GM23338 (cell line): ENCODE data around the gene TFAP2E. TPM values are rescaled to one million over a fixed set of nuclear protein-coding genes. Genes with fewer than 3 reads are reported as not detected.

Experiments used
- ATAC-seq: fragments of 200-7000 bp; cut with Tn5 transposase; 3 replicates; pipeline ENCODE4 v1.9.1; 2020
- DNase-seq: peaks from one replicate; pipeline ENCODE4 v3.0.0-alpha.2; 2015; ENCODE audit warnings: low spot score
- H2AFZ ChIP-seq: fragments of 200-600 bp; sonication (generic); 2 replicates; pipeline ENCODE4 v1.8.0; 2016; ENCODE audit warnings: antibody characterized with exemption, mild to moderate bottlenecking, moderate library complexity
- H3F3A ChIP-seq: fragments of 200-600 bp; sonication (generic); replicated peaks from 2 replicates; pipeline ENCODE4 v1.8.0; 2017; ENCODE audit warnings: antibody characterized with exemption, mixed run types, low read depth
- H3K27ac ChIP-seq: fragments of 200-600 bp; sonication (generic); 2 replicates; pipeline ENCODE4 v1.6.1; 2016; ENCODE audit warnings: low read depth
- H3K27me3 ChIP-seq: fragments of 200-600 bp; sonication (generic); 2 replicates; pipeline ENCODE4 v1.8.0; 2016; ENCODE audit warnings: mild to moderate bottlenecking, mixed run types, moderate library complexity; ENCODE audit not compliant: insufficient read depth
- H3K36me3 ChIP-seq: fragments of 200-600 bp; sonication (generic); 2 replicates; pipeline ENCODE4 v1.8.0; 2016; ENCODE audit warnings: mild to moderate bottlenecking; ENCODE audit not compliant: insufficient read depth
- H3K4me1 ChIP-seq: fragments of 200-600 bp; sonication (generic); 2 replicates; pipeline ENCODE4 v1.8.0; 2016; ENCODE audit warnings: mild to moderate bottlenecking, moderate library complexity; ENCODE audit not compliant: insufficient read depth
- H3K4me2 ChIP-seq: fragments of 200-600 bp; sonication (generic); 2 replicates; pipeline ENCODE4 v1.7.1; 2017; ENCODE audit warnings: mixed run types
- H3K4me3 ChIP-seq: fragments of 200-600 bp; sonication (generic); 2 replicates; pipeline ENCODE4 v1.6.1; 2016; ENCODE audit warnings: mixed run types
- H3K79me2 ChIP-seq: fragments of 200-600 bp; sonication (generic); replicated peaks from 2 replicates; pipeline ENCODE4 v1.8.0; 2017; ENCODE audit warnings: mild to moderate bottlenecking; ENCODE audit not compliant: insufficient read depth
- H3K9me2 ChIP-seq: fragments of 200-600 bp; sonication (generic); 2 replicates; pipeline ENCODE4 v1.8.0; 2017; ENCODE audit not compliant: insufficient read depth
- H4K20me1 ChIP-seq: fragments of 200-600 bp; sonication (generic); replicated peaks from 2 replicates; pipeline ENCODE4 v1.8.0; 2017; ENCODE audit warnings: mild to moderate bottlenecking; ENCODE audit not compliant: insufficient read depth
- H3K27ac Mint-ChIP-seq: 2 replicates; pipeline ENCODE4 v1.8.0; 2020; ENCODE audit warnings: inconsistent platforms, mild to moderate bottlenecking, moderate library complexity, mixed read lengths
- H3K27me3 Mint-ChIP-seq: 3 replicates; pipeline ENCODE4 v1.8.0; 2022; ENCODE audit warnings: low read depth, mild to moderate bottlenecking, moderate library complexity, mixed read lengths, inconsistent platforms; ENCODE audit not compliant: insufficient read depth, poor library complexity
- H3K36me3 Mint-ChIP-seq: 3 replicates; pipeline ENCODE4 v1.8.0; 2021; ENCODE audit warnings: low read depth, mild to moderate bottlenecking, inconsistent platforms, moderate library complexity, mixed read lengths
- H3K4me1 Mint-ChIP-seq: 3 replicates; pipeline ENCODE4 v1.8.0; 2020; ENCODE audit warnings: mild to moderate bottlenecking, inconsistent platforms, mixed read lengths
- H3K4me3 Mint-ChIP-seq: 3 replicates; pipeline ENCODE4 v1.8.0; 2021; ENCODE audit warnings: moderate library complexity, mild to moderate bottlenecking, inconsistent platforms, mixed read lengths
- H3K9me3 Mint-ChIP-seq: 3 replicates; pipeline ENCODE4 v1.8.0; 2020; ENCODE audit warnings: moderate library complexity, mild to moderate bottlenecking, inconsistent platforms, mixed read lengths
- CREB1 ChIP-seq: fragments of 250-450 bp; sonication (Bioruptor Pico); IDR thresholded peaks from 2 replicates; pipeline ENCODE4 v1.5.0; 2020; ENCODE audit warnings: low read depth, mild to moderate bottlenecking, moderate library complexity
- ETS1 ChIP-seq: IDR thresholded peaks from 2 replicates; pipeline ENCODE4 v1.6.1; 2016; ENCODE audit warnings: antibody characterized with exemption
- EZH2 ChIP-seq: fragments of 200-600 bp; sonication (generic); IDR thresholded peaks from one replicate; pipeline ENCODE4 v1.8.0; 2017; ENCODE audit warnings: antibody characterized with exemption, mild to moderate bottlenecking, low read depth; ENCODE audit not compliant: unreplicated experiment
- JUNB ChIP-seq: IDR thresholded peaks from one replicate; pipeline ENCODE4 v1.6.1; 2016; ENCODE audit warnings: antibody characterized with exemption; ENCODE audit not compliant: unreplicated experiment
- NANOG ChIP-seq: IDR thresholded peaks from 2 replicates; pipeline ENCODE4 v1.6.1; 2016; ENCODE audit warnings: antibody characterized with exemption, borderline replicate concordance
- POLR2AphosphoS5 ChIP-seq: IDR thresholded peaks from 2 replicates; pipeline ENCODE4 v1.6.1; 2016; ENCODE audit warnings: antibody characterized with exemption, low read depth
- STAT1 ChIP-seq: IDR thresholded peaks from one replicate; pipeline ENCODE4 v1.6.1; 2016; ENCODE audit warnings: antibody characterized with exemption; ENCODE audit not compliant: unreplicated experiment
- ZNF114 ChIP-seq: fragments of 250-450 bp; sonication (Bioruptor Pico); IDR thresholded peaks from 2 replicates; pipeline ENCODE4 v1.5.0; 2020; ENCODE audit warnings: mild to moderate bottlenecking, moderate library complexity
- ZNF331 ChIP-seq: fragments of 250-450 bp; sonication (Bioruptor Pico); IDR thresholded peaks from 2 replicates; pipeline ENCODE4 v1.5.0; 2020; ENCODE audit warnings: low read depth, mild to moderate bottlenecking, moderate library complexity
- polyA plus RNA-seq: library from polyadenylated mRNA; unstranded; fragments of >200 nt; fragmentation: Nextera tagmentation; extraction: Ambion mirVana; gene quantifications from 2 replicates; pipeline ENCODE4 v1.2.1, GENCODE V29; 2016
- total RNA-seq: library from RNA; depleted of rRNA; stranded (reverse); fragments of >200 nt; shearing (Covaris generic); gene quantifications from 2 replicates; pipeline ENCODE4 v1.2.3, GENCODE V29; 2014
- TF ChIP-seq, protein P1 (sequence below), 2 experiments: fragments of 200-600 bp in 1 of 2; sonication (generic) in 1 of 2; conservative IDR thresholded peaks; 2 replicates each; pipeline versions ENCODE4 v1.5.1 to v1.6.1; 2016 to 2017; ENCODE audit warnings: antibody characterized with exemption in 2 of 2, low read depth in 2 of 2, mild to moderate bottlenecking in 2 of 2, moderate library complexity in 1 of 2
- TF ChIP-seq, protein P2 (sequence below): IDR thresholded peaks from one replicate; pipeline ENCODE4 v1.6.1; 2018; ENCODE audit warnings: antibody characterized with exemption; ENCODE audit not compliant: unreplicated experiment

The TFAP2E gene
- total and polyA plus RNA-seq, 2 experiments from 2014 or later, result 0.34 to 1.4 TPM

DNA sequence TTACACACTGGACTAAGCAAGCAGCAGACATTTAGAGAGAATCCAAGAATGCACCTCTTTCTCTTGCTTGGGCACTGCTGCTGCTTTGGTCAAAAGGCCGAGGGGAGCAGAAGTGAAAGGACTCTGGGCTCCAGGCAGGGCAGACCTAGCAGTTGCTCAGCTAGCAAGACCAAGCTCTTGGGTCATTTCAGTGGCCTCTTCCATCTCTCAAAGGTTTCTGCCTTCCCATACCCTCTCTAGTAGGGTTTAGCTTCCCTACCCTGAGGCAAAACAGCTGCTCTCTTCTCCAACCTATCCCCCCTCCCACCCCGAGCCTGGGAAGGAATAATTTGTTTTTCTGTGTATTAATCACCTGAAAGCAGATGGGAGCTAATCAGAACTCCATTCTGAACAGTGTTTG, 25.8 kb downstream of the TFAP2E start:
- no peaks in the 10 kb centered on the region for H3K27me3 Mint-ChIP-seq
- H3F3A ChIP-seq, result peaks cover 8% of the 10 kb centered on the region; the same call in 1 of the 2 replicates
- no peaks in the 10 kb centered on the region for H3K27me3 ChIP-seq
- H3K4me1 Mint-ChIP-seq, result no peaks in the 10 kb centered on the region
- no peak overlapping the region for H3K4me3 Mint-ChIP-seq
- peaks cover 24% of the 10 kb centered on the region for H3K36me3 Mint-ChIP-seq
- no peak overlapping the region for H3K4me3 ChIP-seq
- no peak overlapping the region for H2AFZ ChIP-seq
- peaks cover 9% of the 10 kb centered on the region; the same call in 1 of the 2 replicates for H4K20me1 ChIP-seq
- no peaks in the 10 kb centered on the region for H3K4me1 ChIP-seq
- no peak overlapping the region for H3K27ac Mint-ChIP-seq
- TF ChIP-seq CREB1 (CRISPR knock-in tag), result no peak
- TF ChIP-seq, protein P1, sequence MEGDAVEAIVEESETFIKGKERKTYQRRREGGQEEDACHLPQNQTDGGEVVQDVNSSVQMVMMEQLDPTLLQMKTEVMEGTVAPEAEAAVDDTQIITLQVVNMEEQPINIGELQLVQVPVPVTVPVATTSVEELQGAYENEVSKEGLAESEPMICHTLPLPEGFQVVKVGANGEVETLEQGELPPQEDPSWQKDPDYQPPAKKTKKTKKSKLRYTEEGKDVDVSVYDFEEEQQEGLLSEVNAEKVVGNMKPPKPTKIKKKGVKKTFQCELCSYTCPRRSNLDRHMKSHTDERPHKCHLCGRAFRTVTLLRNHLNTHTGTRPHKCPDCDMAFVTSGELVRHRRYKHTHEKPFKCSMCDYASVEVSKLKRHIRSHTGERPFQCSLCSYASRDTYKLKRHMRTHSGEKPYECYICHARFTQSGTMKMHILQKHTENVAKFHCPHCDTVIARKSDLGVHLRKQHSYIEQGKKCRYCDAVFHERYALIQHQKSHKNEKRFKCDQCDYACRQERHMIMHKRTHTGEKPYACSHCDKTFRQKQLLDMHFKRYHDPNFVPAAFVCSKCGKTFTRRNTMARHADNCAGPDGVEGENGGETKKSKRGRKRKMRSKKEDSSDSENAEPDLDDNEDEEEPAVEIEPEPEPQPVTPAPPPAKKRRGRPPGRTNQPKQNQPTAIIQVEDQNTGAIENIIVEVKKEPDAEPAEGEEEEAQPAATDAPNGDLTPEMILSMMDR (conservative IDR thresholded peaks at IDR 0.05; ENCODE audit: low read depth in 2 of 2), result no peak
- TF ChIP-seq STAT1, result no peak
- H3K9me2 ChIP-seq, result no peaks in the 10 kb centered on the region
- ATAC-seq (no peak), DNase-seq (no peak)
- H3K4me2 ChIP-seq, result no peak overlapping the region
- H3K79me2 ChIP-seq, result no peaks in the 10 kb centered on the region
- H3K36me3 ChIP-seq, result peaks cover 23% of the 10 kb centered on the region
- no peak overlapping the region for H3K27ac ChIP-seq
- H3K9me3 Mint-ChIP-seq, result no peaks in the 10 kb centered on the region

GRCh38 chr1:35599411-35599810, 26.3 kb downstream of the TFAP2E start:
- no peak overlapping the region for H3K4me3 Mint-ChIP-seq
- no peak overlapping the region for H2AFZ ChIP-seq
- peaks cover 30% of the 10 kb centered on the region for H3K36me3 Mint-ChIP-seq
- DNase-seq, result no peak
- no peaks in the 10 kb centered on the region for H3K4me1 Mint-ChIP-seq
- H3K27ac Mint-ChIP-seq, result no peak overlapping the region
- no peak for ATAC-seq
- no peaks in the 10 kb centered on the region for H3K79me2 ChIP-seq
- H3K4me3 ChIP-seq, result no peak overlapping the region
- H3K27ac ChIP-seq, result peak overlapping the region; percentile 22; the same call in 1 of the 2 replicates
- H3K9me2 ChIP-seq, result no peaks in the 10 kb centered on the region
- no peaks in the 10 kb centered on the region for H3K4me1 ChIP-seq
- peaks cover 8% of the 10 kb centered on the region; the same call in 1 of the 2 replicates for H3F3A ChIP-seq
- no peaks in the 10 kb centered on the region for H3K27me3 Mint-ChIP-seq
- no peaks in the 10 kb centered on the region for H3K9me3 Mint-ChIP-seq
- no peaks in the 10 kb centered on the region for H3K27me3 ChIP-seq
- H3K36me3 ChIP-seq, result peaks cover 23% of the 10 kb centered on the region
- peaks cover 9% of the 10 kb centered on the region; the same call in 1 of the 2 replicates for H4K20me1 ChIP-seq
- no peak overlapping the region for H3K4me2 ChIP-seq
- no peak for TF ChIP-seq JUNB
- no peak for TF ChIP-seq NANOG
- no peak for TF ChIP-seq STAT1
- TF ChIP-seq EZH2, result no peak
- TF ChIP-seq ZNF331 (CRISPR knock-in tag), result no peak
- no peak for TF ChIP-seq CREB1 (CRISPR knock-in tag)
- no peak for TF ChIP-seq ETS1
- TF ChIP-seq, protein P2, sequence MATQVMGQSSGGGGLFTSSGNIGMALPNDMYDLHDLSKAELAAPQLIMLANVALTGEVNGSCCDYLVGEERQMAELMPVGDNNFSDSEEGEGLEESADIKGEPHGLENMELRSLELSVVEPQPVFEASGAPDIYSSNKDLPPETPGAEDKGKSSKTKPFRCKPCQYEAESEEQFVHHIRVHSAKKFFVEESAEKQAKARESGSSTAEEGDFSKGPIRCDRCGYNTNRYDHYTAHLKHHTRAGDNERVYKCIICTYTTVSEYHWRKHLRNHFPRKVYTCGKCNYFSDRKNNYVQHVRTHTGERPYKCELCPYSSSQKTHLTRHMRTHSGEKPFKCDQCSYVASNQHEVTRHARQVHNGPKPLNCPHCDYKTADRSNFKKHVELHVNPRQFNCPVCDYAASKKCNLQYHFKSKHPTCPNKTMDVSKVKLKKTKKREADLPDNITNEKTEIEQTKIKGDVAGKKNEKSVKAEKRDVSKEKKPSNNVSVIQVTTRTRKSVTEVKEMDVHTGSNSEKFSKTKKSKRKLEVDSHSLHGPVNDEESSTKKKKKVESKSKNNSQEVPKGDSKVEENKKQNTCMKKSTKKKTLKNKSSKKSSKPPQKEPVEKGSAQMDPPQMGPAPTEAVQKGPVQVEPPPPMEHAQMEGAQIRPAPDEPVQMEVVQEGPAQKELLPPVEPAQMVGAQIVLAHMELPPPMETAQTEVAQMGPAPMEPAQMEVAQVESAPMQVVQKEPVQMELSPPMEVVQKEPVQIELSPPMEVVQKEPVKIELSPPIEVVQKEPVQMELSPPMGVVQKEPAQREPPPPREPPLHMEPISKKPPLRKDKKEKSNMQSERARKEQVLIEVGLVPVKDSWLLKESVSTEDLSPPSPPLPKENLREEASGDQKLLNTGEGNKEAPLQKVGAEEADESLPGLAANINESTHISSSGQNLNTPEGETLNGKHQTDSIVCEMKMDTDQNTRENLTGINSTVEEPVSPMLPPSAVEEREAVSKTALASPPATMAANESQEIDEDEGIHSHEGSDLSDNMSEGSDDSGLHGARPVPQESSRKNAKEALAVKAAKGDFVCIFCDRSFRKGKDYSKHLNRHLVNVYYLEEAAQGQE, result no peak
- TF ChIP-seq ZNF114 (CRISPR knock-in tag), result no peak
- no peak for TF ChIP-seq POLR2AphosphoS5
